Measurements from ENCODE around the gene CXCL3.

DNA sequence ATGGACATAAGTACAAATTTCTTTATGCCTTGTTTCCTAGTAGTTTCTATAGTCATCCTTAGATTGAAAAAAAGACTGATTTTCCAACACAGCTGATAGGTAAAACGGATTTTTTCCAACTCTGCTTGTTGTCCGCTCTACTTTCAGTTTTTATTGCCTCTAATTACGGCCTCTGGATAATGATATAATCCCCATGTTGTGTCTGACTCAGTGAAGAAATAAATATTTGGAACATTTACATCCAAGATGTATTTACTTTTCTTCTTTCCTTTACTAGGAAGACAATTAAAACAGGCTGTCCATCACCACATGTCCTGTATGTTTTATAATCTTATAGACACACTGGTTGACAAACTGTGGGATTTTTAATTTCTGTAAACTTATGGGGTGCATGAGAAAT is 6.8 kb upstream of the CXCL3 start:
- TF ChIP-seq, protein P1, sequence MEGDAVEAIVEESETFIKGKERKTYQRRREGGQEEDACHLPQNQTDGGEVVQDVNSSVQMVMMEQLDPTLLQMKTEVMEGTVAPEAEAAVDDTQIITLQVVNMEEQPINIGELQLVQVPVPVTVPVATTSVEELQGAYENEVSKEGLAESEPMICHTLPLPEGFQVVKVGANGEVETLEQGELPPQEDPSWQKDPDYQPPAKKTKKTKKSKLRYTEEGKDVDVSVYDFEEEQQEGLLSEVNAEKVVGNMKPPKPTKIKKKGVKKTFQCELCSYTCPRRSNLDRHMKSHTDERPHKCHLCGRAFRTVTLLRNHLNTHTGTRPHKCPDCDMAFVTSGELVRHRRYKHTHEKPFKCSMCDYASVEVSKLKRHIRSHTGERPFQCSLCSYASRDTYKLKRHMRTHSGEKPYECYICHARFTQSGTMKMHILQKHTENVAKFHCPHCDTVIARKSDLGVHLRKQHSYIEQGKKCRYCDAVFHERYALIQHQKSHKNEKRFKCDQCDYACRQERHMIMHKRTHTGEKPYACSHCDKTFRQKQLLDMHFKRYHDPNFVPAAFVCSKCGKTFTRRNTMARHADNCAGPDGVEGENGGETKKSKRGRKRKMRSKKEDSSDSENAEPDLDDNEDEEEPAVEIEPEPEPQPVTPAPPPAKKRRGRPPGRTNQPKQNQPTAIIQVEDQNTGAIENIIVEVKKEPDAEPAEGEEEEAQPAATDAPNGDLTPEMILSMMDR (conservative IDR thresholded peaks at IDR 0.05 in 1 of 2, IDR thresholded peaks at IDR 0.05 in 1 of 2; ENCODE audit: low read depth in 1 of 2, low read length in 2 of 2), result no peak
- TF ChIP-seq EZH2 (IDR thresholded peaks at IDR 0.05; ENCODE audit: low read length, missing control alignments), result no peak
